ENCODE data around the gene ZCCHC4. TPM values are rescaled to one million over a fixed set of nuclear protein-coding genes. Genes with fewer than 3 reads are reported as not detected.

ZCCHC4 gene
- total and polyA plus RNA-seq, 9 donors, result 5.7 to 17.0 (median 9.5) TPM

- TF ChIP-seq CTCF (IDR thresholded peaks at IDR 0.05), result no peak
- TF ChIP-seq EP300 (IDR thresholded peaks at IDR 0.05), result no peak
- no peak for TF ChIP-seq POLR2A (IDR thresholded peaks at IDR 0.05)
- DNase-seq, result no peak
These were observed 28.1 kb upstream of the ZCCHC4 start for GRCh38 chr4:25284466-25284865.

GRCh38 chr4:25290490-25291067, 22.0 kb upstream of the ZCCHC4 start:
- 58 to 61% (median 60%) methylated on average over 9 to 11 of the region's 11 CpGs for WGBS, 3 donors
- no peak for DNase-seq
- Histone ChIP-seq H3K4me3 (no peak overlapping the region), H3K27ac (no peak overlapping the region), H3K36me3 (no peaks in the 10 kb centered on the region), H3K9me3 (no peaks in the 10 kb centered on the region), H3K4me1 (ENCODE audit: insufficient read depth) (no peaks in the 10 kb centered on the region), H3K27me3 (no peaks in the 10 kb centered on the region)
- intact Hi-C loops (cut with DNase I), result no loop called here
- no peak for TF ChIP-seq CTCF (IDR thresholded peaks at IDR 0.05)
- no peak for TF ChIP-seq POLR2A (IDR thresholded peaks at IDR 0.05)
- TF ChIP-seq EP300 (IDR thresholded peaks at IDR 0.05), result no peak

More at GRCh38 chr4:25284466-25284865, 28.1 kb upstream of the ZCCHC4 start:
- WGBS, 3 donors, result 67 to 88% (median 82%) methylated on average over 3 of the region's 3 CpGs
- intact Hi-C loops (cut with DNase I), result no loop called here
- H3K4me1 ChIP-seq (ENCODE audit: insufficient read depth), result no peaks in the 10 kb centered on the region
- H3K27me3 ChIP-seq, result no peaks in the 10 kb centered on the region
- H3K9me3 ChIP-seq, result no peaks in the 10 kb centered on the region
- H3K4me3 ChIP-seq, result no peak overlapping the region
- H3K36me3 ChIP-seq, result no peaks in the 10 kb centered on the region
- no peak overlapping the region for H3K27ac ChIP-seq

- no peaks in the 10 kb centered on the region for H3K27me3 ChIP-seq
- no peaks in the 10 kb centered on the region for H3K9me3 ChIP-seq
- H3K36me3 ChIP-seq, result no peaks in the 10 kb centered on the region
- no peak overlapping the region for H3K27ac ChIP-seq
- TF ChIP-seq CTCF (IDR thresholded peaks at IDR 0.05), result no peak
- TF ChIP-seq EP300 (IDR thresholded peaks at IDR 0.05), result no peak
- no peak for TF ChIP-seq POLR2A (IDR thresholded peaks at IDR 0.05)
- intact Hi-C loops (cut with DNase I), result no loop called here
- no peak overlapping the region for H3K4me3 ChIP-seq
- WGBS, 3 donors, result 73 to 85% (median 84%) methylated on average over 12 of the region's 12 CpGs
- DNase-seq, result no peak
- no peaks in the 10 kb centered on the region for H3K4me1 ChIP-seq (ENCODE audit: insufficient read depth)
These were observed 21.3 kb upstream of the ZCCHC4 start for GRCh38 chr4:25291158-25291733.

- no peaks in the 10 kb centered on the region for H3K36me3 ChIP-seq
- H3K9me3 ChIP-seq, result no peaks in the 10 kb centered on the region
- DNase-seq, result no peak
- no peak overlapping the region for H3K4me3 ChIP-seq
- no peak overlapping the region for H3K27ac ChIP-seq
- intact Hi-C loops (cut with DNase I), result no loop called here
- WGBS, 3 donors, result 79 to 84% (median 79%) methylated on average over 5 of the region's 5 CpGs
- no peak for TF ChIP-seq POLR2A (IDR thresholded peaks at IDR 0.05)
- no peak for TF ChIP-seq EP300 (IDR thresholded peaks at IDR 0.05)
- TF ChIP-seq CTCF (IDR thresholded peaks at IDR 0.05), result no peak
- no peaks in the 10 kb centered on the region for H3K27me3 ChIP-seq
- no peaks in the 10 kb centered on the region for H3K4me1 ChIP-seq (ENCODE audit: insufficient read depth)
These were observed 14.9 kb upstream of the ZCCHC4 start for GRCh38 chr4:25297528-25298242.
